ENCODE data around the gene FANCE.
"Not testable (repeated sequence)": the region's sequence is repeated elsewhere in the genome, so short reads cannot be mapped to it uniquely, and the experiment has no call there.

The FANCE gene

DNA sequence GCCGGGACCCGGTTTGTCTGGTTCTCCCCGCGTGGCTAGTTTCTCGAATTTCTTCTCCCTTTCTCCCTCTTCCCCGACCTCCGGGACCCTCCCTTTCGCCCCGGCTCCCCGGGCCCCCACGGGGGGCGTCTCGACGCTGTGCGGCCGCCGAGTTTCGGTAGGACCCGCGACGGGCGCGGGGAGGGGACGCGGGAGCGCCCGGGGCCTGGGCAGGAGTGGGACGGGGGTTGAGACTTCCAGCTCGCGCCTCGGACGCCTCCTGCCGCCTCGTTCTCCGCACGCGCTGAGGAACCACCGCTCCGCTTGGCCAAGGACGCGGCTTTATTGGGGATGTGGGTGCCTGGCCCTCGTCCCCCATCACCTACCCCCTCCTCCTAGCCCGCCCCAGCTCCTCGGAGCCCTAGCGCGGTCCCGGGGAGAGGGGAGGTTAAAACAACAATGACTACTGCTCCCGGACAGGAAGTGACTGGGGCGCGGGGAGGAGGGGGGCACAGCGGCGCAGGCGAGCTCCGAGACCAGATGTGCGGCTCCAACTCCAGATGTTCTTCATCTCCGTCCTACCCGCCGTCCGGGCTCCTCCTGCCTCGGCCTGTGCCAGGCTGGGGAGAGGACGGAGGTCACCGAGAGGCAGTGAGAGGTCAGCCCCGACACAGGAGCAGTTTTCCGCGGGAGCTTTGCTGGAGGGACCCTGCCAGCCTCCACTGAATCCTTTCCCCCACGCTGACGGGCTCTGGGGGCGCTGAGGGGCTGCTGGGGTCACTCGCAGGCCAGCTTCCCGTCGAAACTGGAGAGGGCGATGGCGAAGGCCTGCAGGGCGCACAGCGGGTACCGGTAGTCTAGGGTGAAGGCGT is 45.7 kb downstream of the FANCE start:
- DNase-seq (ENCODE audit: low read depth): peak; percentile 35

DNA sequence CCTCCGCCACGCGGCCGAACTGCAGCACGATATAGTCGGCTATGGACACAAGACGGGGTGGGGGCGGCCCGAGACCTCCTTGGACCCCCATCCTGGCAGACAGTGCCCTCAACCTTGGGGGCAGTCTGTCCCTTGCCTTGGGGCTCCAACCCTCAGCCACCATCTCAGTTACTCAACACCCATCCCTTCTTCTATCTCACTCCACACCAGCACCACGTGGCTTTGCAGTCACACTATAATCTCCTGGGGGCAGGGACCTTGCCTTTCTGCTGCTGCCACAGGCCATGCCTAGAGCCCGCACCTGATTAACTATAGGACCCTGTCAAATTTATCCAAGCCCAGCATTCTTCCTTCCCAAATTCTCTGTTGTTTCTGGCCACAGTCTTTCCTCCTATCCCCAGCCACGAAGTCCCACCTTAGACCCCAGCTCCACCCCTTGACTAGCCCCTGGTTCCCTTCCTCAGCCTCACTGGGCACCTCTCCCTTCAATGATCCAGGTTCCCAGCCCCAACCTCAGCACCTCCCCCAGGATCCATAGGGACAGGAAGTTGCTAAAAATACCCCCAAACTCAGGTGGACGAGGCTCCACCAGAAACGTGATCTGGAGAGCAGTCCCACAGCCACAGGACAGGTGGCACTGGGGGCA is 46.4 kb downstream of the FANCE start:
- DNase-seq (ENCODE audit: low read depth): no peak

DNA sequence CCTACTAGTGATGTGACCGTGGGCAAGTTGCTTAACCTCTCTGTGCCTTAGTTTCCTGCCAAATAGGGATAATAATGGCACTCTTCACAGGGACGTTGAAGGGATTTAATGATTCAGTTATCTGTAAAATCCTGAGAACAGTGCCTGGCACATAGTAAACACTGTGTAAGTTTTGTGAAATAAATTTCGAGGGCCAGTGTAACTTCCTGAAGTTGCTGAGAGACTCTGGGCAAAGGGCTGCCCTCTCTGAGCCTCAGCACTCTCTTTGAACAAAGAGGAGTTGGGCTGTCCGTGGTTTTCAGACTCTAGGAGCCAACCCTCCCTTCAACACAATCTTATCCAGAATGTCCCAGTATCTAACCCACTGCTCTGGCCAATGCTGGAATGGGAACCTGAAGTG is 47.2 kb downstream of the FANCE start:
- DNase-seq (ENCODE audit: low read depth): no peak

DNA sequence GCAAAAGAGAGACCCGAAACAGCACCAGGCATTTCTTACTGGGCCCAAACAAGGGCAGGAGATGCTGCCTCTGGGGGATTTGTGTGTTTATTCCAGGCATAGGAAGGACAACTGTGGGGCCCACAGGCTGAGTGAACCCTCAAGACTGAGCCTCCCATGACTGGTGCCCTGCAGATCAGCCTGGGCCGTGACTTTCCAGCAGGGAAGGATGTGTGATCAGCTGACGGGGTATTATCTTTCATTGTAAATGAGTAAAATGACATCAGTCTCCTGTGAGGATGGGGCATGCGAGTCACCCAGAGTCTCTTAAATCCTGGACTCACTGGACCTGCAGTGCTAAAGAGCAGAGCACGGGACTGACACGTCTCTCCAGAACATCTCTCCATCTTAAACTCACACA is 48.6 kb downstream of the FANCE start:
- no peak for DNase-seq (ENCODE audit: low read depth)

DNA sequence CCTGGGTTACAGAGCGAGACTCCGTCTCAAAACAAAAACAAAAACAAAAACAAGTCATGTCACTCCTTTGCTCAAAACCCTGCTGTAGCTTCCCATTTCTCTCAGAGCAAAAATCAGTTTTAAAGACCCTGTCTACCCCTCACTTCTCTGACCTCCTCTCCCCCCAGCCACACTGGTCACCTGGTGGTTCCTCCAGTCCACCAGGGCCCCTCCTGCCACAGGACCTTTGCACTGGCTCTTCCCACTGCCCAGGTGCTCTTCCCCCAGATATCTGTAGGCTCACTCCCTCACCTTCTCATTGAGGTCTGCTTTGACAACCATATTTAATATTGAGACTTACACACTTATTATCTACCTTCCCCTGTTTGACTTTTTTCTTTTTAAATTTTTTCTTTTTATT is 49.6 kb downstream of the FANCE start:
- no peak for DNase-seq (ENCODE audit: low read depth)

DNA sequence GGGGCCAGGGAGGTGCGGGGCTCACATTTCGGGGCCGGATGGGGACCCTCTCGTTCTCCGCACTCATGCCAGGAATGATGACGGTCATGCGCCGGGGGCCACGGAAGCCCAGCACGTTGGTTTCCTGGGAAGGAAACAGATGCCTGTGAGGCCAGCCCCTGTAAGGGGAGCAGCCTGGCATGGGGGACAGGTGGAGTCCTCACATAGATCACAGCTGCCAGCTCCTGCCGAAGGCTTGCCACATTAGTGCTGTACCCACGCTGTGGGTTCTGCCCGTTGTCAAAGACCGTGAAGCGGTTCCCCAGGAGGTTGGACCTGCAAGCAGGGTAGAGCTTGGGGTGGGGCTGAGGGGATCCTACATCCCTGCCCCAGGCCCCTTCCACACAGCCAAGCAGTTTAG is 51.4 kb downstream of the FANCE start:
- DNase-seq (ENCODE audit: low read depth): no peak

DNA sequence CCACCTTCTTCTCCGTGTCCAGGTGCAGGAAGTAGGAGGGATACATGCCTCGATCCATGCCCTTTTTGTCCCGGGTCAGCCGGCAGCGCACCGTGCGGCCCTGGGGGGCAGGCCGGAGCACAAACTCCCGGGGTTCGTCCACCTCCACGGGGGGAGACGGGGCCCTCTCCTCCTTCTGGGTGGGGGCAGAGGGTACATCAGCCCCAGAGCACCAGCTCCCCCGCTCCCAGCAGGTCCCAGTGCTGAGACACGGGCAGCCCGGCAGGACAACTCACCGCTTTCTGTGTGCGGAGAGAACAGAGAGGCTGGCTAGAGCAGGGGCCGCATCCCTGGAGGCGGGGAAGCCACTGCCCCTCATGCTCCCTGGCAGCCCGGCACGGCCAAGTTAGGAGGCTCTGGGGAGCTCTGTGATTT is 53.9 kb downstream of the FANCE start:
- no peak for DNase-seq (ENCODE audit: low read depth)

DNA sequence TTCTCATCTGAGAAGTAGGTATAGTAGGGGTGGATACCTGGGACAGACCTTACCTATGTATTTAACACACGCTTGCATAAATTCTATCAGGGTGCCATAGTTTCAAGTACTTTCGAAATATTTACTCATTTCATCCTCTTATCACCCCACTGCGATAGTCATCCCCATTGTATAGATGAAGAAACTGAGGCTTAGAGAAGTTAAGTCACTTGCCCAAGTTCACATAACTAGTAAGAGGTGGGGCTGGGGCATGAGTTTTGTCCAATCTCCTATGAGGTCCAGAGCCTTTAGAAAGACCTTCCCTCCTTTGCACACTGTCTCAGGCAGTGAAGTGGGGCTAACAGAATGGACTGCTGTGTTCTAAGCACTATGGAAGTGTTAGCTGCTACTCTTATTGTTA is 54.4 kb downstream of the FANCE start:
- DNase-seq (ENCODE audit: low read depth): no peak

DNA sequence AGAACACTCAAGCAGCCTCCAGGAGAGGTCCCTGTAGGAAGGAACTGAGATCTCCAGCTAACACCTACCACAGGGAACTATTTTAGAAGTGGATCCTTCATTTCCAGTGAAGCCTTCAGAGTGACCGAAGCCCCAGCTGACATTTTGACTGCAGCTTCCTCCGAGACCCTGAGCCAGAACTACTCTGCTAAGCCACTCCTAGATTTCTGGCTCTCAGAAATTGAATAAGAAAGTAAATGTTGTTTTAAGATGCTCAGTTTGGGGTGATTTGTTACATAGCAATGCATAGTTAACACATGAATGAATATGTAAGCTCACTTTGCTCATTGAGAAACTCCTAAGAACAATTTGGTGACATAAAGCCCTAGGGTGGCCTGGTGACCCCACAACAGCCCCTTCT is 55.1 kb downstream of the FANCE start:
- DNase-seq (ENCODE audit: low read depth): no peak

DNA sequence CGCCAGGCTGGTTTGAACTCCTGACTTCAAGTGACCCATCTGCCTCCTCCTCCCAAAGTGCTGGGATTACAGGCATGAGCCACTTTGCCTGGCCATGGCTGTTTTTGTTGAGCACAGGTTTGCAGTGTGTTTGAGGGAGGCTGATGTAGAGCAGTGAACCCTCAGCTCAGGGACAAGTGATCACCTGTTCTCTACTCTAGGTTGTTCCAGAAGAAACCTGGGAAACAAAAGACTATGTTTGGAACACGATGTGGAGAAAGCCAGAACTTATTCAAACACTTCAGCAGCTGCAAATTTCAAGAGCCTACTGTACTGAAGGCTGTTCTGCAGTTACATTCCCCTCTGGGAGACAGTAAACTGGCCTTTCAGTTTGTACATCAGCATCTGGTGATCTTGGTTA is 55.9 kb downstream of the FANCE start:
- no peak for DNase-seq (ENCODE audit: low read depth)

DNA sequence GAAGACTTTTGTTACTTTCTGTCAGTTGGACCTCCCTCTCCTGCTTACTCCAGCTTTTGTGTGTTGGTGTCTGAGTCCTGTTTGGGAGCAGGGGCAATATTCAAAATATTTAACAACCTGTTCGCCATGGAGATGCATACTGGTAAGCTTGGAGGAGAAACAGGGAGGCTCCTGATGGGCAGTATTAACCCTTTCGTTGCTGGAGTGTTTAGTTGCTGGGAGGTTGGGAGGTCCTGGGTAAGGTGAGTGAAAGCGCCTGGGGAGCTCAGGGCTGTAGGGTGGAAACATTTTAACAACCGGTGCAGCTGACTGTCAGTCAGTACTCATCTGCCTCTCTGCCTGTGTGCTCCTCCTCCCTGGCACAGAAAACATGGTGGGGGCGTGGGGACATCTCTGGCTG is 56.4 kb downstream of the FANCE start:
- no peak for DNase-seq (ENCODE audit: low read depth)

DNA sequence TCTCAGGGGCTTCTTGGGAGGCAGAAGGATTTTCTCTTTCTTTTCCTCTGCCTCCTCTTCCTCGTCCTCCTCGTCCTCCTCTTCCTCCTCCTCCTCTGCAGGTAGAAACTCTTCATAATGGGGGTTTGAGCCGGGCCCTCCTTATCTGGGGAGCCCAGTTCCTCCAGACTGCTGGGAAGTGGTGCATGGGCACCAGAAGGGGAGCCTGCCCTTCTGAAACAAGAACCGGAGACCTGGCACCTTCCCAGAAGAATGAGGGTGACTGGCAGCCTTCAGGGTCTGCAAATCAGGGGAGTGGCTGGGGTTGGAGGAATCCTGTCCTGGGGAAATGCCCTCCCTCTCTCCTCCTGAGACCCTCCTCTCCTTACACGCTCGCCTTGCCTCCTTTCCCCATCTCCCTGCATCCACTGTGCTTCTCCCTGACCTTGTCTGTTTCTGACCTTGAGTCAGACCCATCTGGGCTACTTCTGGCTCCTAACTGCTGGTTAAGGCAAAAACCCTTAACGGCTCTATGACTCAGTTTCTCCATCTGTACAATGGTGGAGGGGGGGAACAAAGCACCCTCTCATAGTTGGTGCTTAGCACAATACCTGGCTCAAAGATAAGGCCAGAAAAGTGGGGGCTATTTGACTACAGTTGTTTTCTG is 58.9 kb downstream of the FANCE start:
- no peak for DNase-seq (ENCODE audit: low read depth)

DNA sequence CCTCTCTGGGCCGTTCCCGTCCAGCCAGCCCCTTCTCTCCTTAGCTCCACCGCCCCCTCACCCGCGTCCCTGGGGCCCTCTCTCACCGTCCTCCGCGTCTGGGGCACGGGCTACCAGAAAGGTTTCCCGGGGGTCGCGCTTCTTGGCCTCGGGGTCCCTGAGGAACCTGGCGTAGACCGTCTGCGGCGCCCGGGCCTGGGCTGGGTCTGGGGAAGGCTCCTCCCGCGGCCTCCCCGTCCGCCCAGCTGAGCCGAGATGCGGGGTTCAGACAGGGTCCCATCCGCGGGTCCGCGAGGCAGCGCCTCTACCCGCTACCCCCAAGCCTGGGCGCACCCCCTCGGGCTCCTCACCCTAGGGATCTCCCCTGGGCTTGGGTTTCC is 59.4 kb downstream of the FANCE start:
- DNase-seq (ENCODE audit: low read depth): no peak

DNA sequence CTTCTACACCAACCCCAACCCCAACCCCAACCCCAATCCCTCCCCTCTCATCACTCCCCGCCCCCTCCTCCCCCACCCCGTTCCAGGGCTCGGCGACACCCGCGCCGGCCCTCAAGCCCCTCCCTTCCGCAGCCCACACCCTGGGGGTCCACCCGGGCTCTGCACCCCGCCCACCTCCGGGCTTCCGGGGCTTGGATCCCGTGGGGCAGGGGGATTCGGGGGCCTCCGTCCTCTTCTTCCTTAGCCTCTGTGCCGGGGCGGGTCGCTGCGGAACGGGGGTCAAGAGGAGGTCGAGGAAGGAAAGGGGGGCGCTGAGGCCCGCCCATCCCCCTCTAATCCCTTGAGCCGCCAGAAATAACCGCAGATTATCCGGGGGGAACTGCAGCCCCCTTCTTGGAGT is 59.9 kb downstream of the FANCE start:
- DNase-seq (ENCODE audit: low read depth): no peak

DNA sequence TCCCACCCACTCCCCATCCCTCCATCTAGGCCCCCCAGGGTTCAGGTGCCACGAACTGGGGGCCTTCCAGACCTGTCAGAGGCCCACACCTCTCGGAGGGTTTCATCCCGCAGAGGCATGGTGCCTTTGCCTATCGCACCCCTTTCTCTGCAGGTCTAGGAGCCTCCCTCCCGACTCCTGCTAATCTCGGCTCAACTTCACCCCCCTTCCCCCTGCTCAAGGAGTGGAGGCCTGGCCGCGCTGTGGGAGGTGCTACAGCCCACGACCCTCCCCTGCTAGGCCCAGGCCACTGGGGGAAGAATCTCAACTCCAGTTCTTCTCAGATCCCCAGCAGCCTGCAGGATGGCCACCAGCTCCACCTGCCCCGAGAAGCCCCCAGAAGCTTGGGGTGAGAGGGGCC is 60.6 kb downstream of the FANCE start, which contains the start of gene TULP1:
TULP1 (minus strand) TSS at position 157 of the 400 bp plus-strand sequence; CDS start at position 119, 38 bp downstream.
- no peak for DNase-seq (ENCODE audit: low read depth)

DNA sequence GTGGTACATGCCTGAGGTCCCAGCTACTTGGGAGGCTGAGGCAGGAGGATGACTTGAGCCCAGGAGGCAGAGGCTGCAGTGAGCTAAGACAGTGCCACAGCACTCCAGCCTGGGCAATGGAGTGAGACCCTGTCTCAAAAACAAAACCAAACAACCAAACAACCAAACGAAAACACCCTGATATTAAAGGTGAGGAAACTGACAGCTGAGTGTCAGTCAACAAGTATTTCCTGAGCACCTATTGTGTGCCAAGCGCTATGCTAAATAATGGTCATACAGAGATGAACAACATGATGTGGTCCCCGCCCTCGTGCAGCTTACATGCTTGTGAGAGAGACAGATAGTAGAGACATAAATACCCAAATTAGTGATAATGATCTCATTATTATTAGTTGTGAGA is 62.4 kb downstream of the FANCE start:
- DNase-seq (ENCODE audit: low read depth): no peak

DNA sequence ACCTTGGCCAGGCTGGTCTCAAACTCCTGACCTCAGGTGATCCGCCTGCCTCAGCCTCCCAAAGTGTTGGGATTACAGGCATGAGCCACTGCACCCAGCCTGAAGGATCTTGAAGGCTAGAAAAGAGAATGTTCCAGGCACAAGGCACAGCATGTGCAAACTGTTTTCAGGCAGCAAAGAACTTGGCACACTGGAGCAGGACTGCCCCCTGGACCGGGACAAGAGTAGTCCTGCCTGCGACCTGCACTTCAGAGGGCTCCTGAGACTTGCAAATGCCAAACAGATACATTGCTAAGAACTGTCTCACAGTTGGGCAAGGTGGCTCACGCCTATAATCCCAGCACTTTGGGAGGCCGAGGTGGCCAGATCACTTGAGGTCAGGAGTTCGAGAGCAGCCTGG is 63.8 kb downstream of the FANCE start:
- not testable (repeated sequence) for DNase-seq (ENCODE audit: low read depth)

Data from stimulated activated CD4-positive, alpha-beta T cell treated with anti-CD3 and anti-CD28 coated beads, Interleukin-2, amount 100 ng/mL, for 4 hours (primary cell).